Left renal cortex interstitium (tissue), 4 donors: Measurements from ENCODE around the gene DSCAM. TPM values are rescaled to one million over a fixed set of nuclear protein-coding genes. Genes with fewer than 3 reads are reported as not detected.
"Not testable (repeated sequence)": the region's sequence is repeated elsewhere in the genome, so short reads cannot be mapped to it uniquely, and the experiment has no call there.

Source experiments
- DNase-seq, 4 donors: peaks; one replicate each; pipeline ENCODE4 v3.0.0-alpha.2; 2013; ENCODE audit warnings: low read depth in 4 of 4, low spot score in 2 of 4, missing footprints in 1 of 4
- polyA plus RNA-seq, 4 donors: library from polyadenylated mRNA; unstranded; fragments of 120-200 nt; gene quantifications; one replicate each; pipeline ENCODE4 v1.2.1, GENCODE V29; 2013; ENCODE audit not compliant: insufficient read length in 4 of 4

Gene DSCAM
- polyA plus RNA-seq, 4 donors, result 0.07 to 0.14 (median 0.10) TPM

- no peak for DNase-seq
Observed at GRCh38 chr21:40355076-40355475, 491.9 kb downstream of the DSCAM start.

GRCh38 chr21:40351006-40351405, 496.0 kb downstream of the DSCAM start:
- no peak for DNase-seq

GRCh38 chr21:40349591-40349990, 497.4 kb downstream of the DSCAM start:
- DNase-seq, result no peak

GRCh38 chr21:40345711-40346321, 501.1 kb downstream of the DSCAM start:
- DNase-seq, result no peak

GRCh38 chr21:40340357-40340756, 506.6 kb downstream of the DSCAM start:
- no peak for DNase-seq

- no peak for DNase-seq
Observed at GRCh38 chr21:40339050-40339449, 507.9 kb downstream of the DSCAM start.

GRCh38 chr21:40337981-40338380, 509.0 kb downstream of the DSCAM start:
- no peak for DNase-seq

- no peak for DNase-seq
Observed at GRCh38 chr21:40335704-40336103, 511.3 kb downstream of the DSCAM start.

- DNase-seq, result no peak
Observed at GRCh38 chr21:40334159-40334558, 512.8 kb downstream of the DSCAM start.

GRCh38 chr21:40333731-40334130, 513.2 kb downstream of the DSCAM start:
- no peak for DNase-seq

- DNase-seq, result no peak
Observed at GRCh38 chr21:40331804-40332203, 515.2 kb downstream of the DSCAM start.

- no peak for DNase-seq
Observed at GRCh38 chr21:40331172-40331571, 515.8 kb downstream of the DSCAM start.

- DNase-seq, result no peak
Observed at GRCh38 chr21:40324389-40324788, 522.6 kb downstream of the DSCAM start.

GRCh38 chr21:40320718-40321117, 526.2 kb downstream of the DSCAM start:
- not testable (repeated sequence) for DNase-seq

GRCh38 chr21:40318371-40318770, 528.6 kb downstream of the DSCAM start:
- DNase-seq, result no peak

- DNase-seq, result no peak
Observed at GRCh38 chr21:40316104-40316503, 530.9 kb downstream of the DSCAM start.

- no peak for DNase-seq
Observed at GRCh38 chr21:40315626-40316025, 531.3 kb downstream of the DSCAM start.

- no peak for DNase-seq
Observed at GRCh38 chr21:40313260-40313659, 533.7 kb downstream of the DSCAM start.

GRCh38 chr21:40300300-40300699, 546.7 kb downstream of the DSCAM start:
- no peak for DNase-seq

- DNase-seq, result no peak
Observed at GRCh38 chr21:40299451-40299850, 547.5 kb downstream of the DSCAM start.

- no peak for DNase-seq
Observed at GRCh38 chr21:40294345-40294744, 552.6 kb downstream of the DSCAM start.

GRCh38 chr21:40291560-40291959, 555.4 kb downstream of the DSCAM start:
- no peak for DNase-seq

- no peak for DNase-seq
Observed at GRCh38 chr21:40284409-40284808, 562.5 kb downstream of the DSCAM start.
